HTERT RPE-1 (cell line): ENCODE data around the gene TMBIM1.

Experiments
- in situ Hi-C: fragments of 300-500 bp; cut with MboI; formaldehyde crosslinking; loops from 4 replicates; pipeline ENCODE4 v1.14.3; 2020; ENCODE audit warnings: low sequenced_read_pairs

TMBIM1 gene

GRCh38 chr2:218292048-218293014 is at the start of gene TMBIM1:
TMBIM1 (minus strand) TSS chr2:218292503; CDS start chr2:218282141, 10,362 bp downstream.
- in situ Hi-C loops = no loop called here

GRCh38 chr2:218341381-218341780 is 49.1 kb upstream of the TMBIM1 start:
- in situ Hi-C loops = no loop called here

GRCh38 chr2:218340656-218341055 is 48.4 kb upstream of the TMBIM1 start:
- in situ Hi-C loops = no loop called here

GRCh38 chr2:218334531-218334930 is 42.2 kb upstream of the TMBIM1 start:
- in situ Hi-C loops = no loop called here

GRCh38 chr2:218332920-218333645 is 40.8 kb upstream of the TMBIM1 start:
- in situ Hi-C loops = no loop called here

- in situ Hi-C loops = no loop called here
Measured at GRCh38 chr2:218332288-218332687, 40.0 kb upstream of the TMBIM1 start.

GRCh38 chr2:218331745-218332144 is 39.4 kb upstream of the TMBIM1 start:
- in situ Hi-C loops = no loop called here

- in situ Hi-C loops = no loop called here
Measured at GRCh38 chr2:218329826-218330593, 37.7 kb upstream of the TMBIM1 start.

GRCh38 chr2:218329027-218329825 is 36.9 kb upstream of the TMBIM1 start:
- in situ Hi-C loops = no loop called here

- in situ Hi-C loops = no loop called here
Measured at GRCh38 chr2:218328294-218328693, 36.0 kb upstream of the TMBIM1 start.

GRCh38 chr2:218327451-218328210 is 35.3 kb upstream of the TMBIM1 start:
- in situ Hi-C loops = no loop called here

- in situ Hi-C loops = no loop called here
Measured at GRCh38 chr2:218326315-218326714, 34.0 kb upstream of the TMBIM1 start.

- in situ Hi-C loops = no loop called here
Measured at GRCh38 chr2:218325566-218326160, 33.4 kb upstream of the TMBIM1 start.

GRCh38 chr2:218323526-218324472 is 31.5 kb upstream of the TMBIM1 start:
- in situ Hi-C loops = no loop called here

GRCh38 chr2:218322768-218323525 is 30.6 kb upstream of the TMBIM1 start:
- in situ Hi-C loops = no loop called here

GRCh38 chr2:218320704-218321336 is 28.5 kb upstream of the TMBIM1 start:
- in situ Hi-C loops = no loop called here

- in situ Hi-C loops = no loop called here
Measured at GRCh38 chr2:218319813-218320365, 27.6 kb upstream of the TMBIM1 start.
